HCT116 (cell line): ENCODE results near the gene FASN. TPM values are rescaled to one million over a fixed set of nuclear protein-coding genes. Genes with fewer than 3 reads are reported as not detected.

Source experiments
- ATAC-seq: fragments of 200-7000 bp; cut with Tn5 transposase; 2 replicates; pipeline ENCODE4 v1.9.1; 2020; ENCODE audit warnings: mild to moderate bottlenecking, moderate library complexity
- BruUV-seq: library from RNA; stranded (reverse); fragments of 400-500 nt; replicated peaks from 2 replicates; lab custom pipeline; 2021; lab: Mats Ljungman, UMichigan
- CTCF ChIA-PET: fragments of 300-600 bp; sonication (Branson Sonifier 250); formaldehyde crosslinking; loops from one replicate; lab custom pipeline; 2021; ENCODE audit warnings: antibody characterized with exemption; lab: Charles Lee
- POLR2A ChIA-PET: fragments of 300-600, 350-600 bp; sonication (Branson Sonifier 250); formaldehyde crosslinking; loops from one replicate; lab custom pipeline; 2021; ENCODE audit warnings: antibody characterized with exemption; lab: Charles Lee
- RAD21 ChIA-PET, 2 experiments: fragments of 300-600 bp; sonication (Branson Sonifier 250); formaldehyde crosslinking; loops; one replicate each; lab custom pipeline; 2023; ENCODE audit warnings: low total read pairs in 2 of 2; ENCODE audit not compliant: uncharacterized antibody in 2 of 2, unreplicated experiment in 2 of 2, low non-redundant PET in 1 of 2; lab: Charles Lee
- DNase-seq: peaks from one replicate; pipeline ENCODE4 v3.0.0-alpha.2; 2010; ENCODE audit warnings: low read depth, low spot score
- H2AFZ ChIP-seq: fragments of 200-600 bp; shearing (Covaris generic), sonication (generic); 2 replicates; pipeline ENCODE4 v1.6.1; 2017; ENCODE audit warnings: low read depth, mixed run types, mixed read lengths, antibody characterized with exemption, low read length; ENCODE audit not compliant: poor library complexity, severe bottlenecking
- H3K27ac ChIP-seq: 2 replicates; pipeline ENCODE4 v1.5.1; 2012; ENCODE audit warnings: low read depth, low read length
- H3K27me3 ChIP-seq: fragments of 200-600 bp; sonication (generic); 2 replicates; pipeline ENCODE4 v1.6.1; 2016; ENCODE audit warnings: mixed run types, low read length, mixed read lengths; ENCODE audit not compliant: insufficient read depth
- H3K36me3 ChIP-seq, 2 experiments: fragments of 200-500 bp in 1 of 2; fragments of 200-600 bp in 1 of 2; sonication (Bioruptor generic) in 1 of 2; sonication (generic) in 1 of 2; 2 replicates each; pipeline versions ENCODE4 v1.5.1 to v1.6.1; 2014 to 2016; ENCODE audit warnings: low read length in 2 of 2, inconsistent platforms in 1 of 2, mixed read lengths in 1 of 2, mixed run types in 1 of 2; ENCODE audit not compliant: insufficient read depth in 2 of 2, control insufficient read depth in 1 of 2
- H3K4me1 ChIP-seq, 2 experiments: fragments of 200-600 bp in 1 of 2; sonication (generic) in 1 of 2; 2 replicates each; pipeline versions ENCODE4 v1.5.1 to v1.6.1; 2012 to 2017; ENCODE audit warnings: low read length in 2 of 2, inconsistent platforms in 1 of 2, mild to moderate bottlenecking in 1 of 2, mixed read lengths in 1 of 2, mixed run types in 1 of 2, moderate library complexity in 1 of 2; ENCODE audit not compliant: insufficient read depth in 2 of 2, control insufficient read depth in 1 of 2
- H3K4me2 ChIP-seq: fragments of 200-600 bp; sonication (generic); 2 replicates; pipeline ENCODE4 v1.6.1; 2017; ENCODE audit warnings: mixed run types, low read length, mixed read lengths
- H3K4me3 ChIP-seq, 2 experiments: fragments of 200-600 bp in 1 of 2; sonication (generic) in 1 of 2; replicated peaks in 1 of 2; 2 replicates each; pipeline ENCODE4 v1.5.1; 2011 to 2016; ENCODE audit warnings: low read length in 2 of 2, control low read depth in 1 of 2, low read depth in 1 of 2, mild to moderate bottlenecking in 1 of 2, mixed read lengths in 1 of 2, mixed run types in 1 of 2
- H3K79me2 ChIP-seq: fragments of 200-600 bp; sonication (generic); 2 replicates; pipeline ENCODE4 v1.6.1; 2017; ENCODE audit warnings: mild to moderate bottlenecking, mixed run types, low read length, moderate library complexity, mixed read lengths; ENCODE audit not compliant: insufficient read depth
- H3K9ac ChIP-seq: fragments of 200-600 bp; sonication (generic); 2 replicates; pipeline ENCODE4 v1.6.1; 2016; ENCODE audit warnings: low read length, mixed read lengths
- H3K9me2 ChIP-seq: fragments of 200-600 bp; sonication (generic), shearing (Covaris generic); 2 replicates; pipeline ENCODE4 v1.6.1; 2017; ENCODE audit warnings: mixed run types, mild to moderate bottlenecking, moderate library complexity; ENCODE audit not compliant: insufficient read depth
- H3K9me3 ChIP-seq, 2 experiments: fragments of 200-500 bp in 1 of 2; fragments of 200-600 bp in 1 of 2; sonication (Bioruptor generic) in 1 of 2; sonication (generic) in 1 of 2; 2 replicates each; pipeline ENCODE4 v1.6.1; 2014 to 2017; ENCODE audit warnings: low read length in 2 of 2, mixed read lengths in 2 of 2, inconsistent platforms in 1 of 2, low read depth in 1 of 2, mild to moderate bottlenecking in 1 of 2, mixed run types in 1 of 2, moderate library complexity in 1 of 2; ENCODE audit not compliant: control insufficient read depth in 1 of 2, insufficient read depth in 1 of 2
- H4K20me1 ChIP-seq: fragments of 200-600 bp; sonication (generic), shearing (Covaris generic); 2 replicates; pipeline ENCODE4 v1.6.1; 2017; ENCODE audit warnings: mixed run types, mild to moderate bottlenecking, moderate library complexity; ENCODE audit not compliant: insufficient read depth
- EZH2 ChIP-seq: fragments of 200-600 bp; sonication (generic); IDR thresholded peaks from 2 replicates; pipeline ENCODE4 v1.6.1; 2017; ENCODE audit warnings: antibody characterized with exemption, mixed run types
- EZH2phosphoT487 ChIP-seq: fragments of 200-600 bp; IDR thresholded peaks from 2 replicates; pipeline ENCODE4 v1.6.1; 2018; ENCODE audit warnings: antibody characterized with exemption, borderline replicate concordance
- FOSL1 ChIP-seq: IDR thresholded peaks from 2 replicates; pipeline ENCODE4 v1.6.1; 2012; ENCODE audit warnings: low read depth
- JUND ChIP-seq: IDR thresholded peaks from 2 replicates; pipeline ENCODE4 v1.6.1; 2012
- POLR2AphosphoS5 ChIP-seq: IDR thresholded peaks from 2 replicates; pipeline ENCODE4 v1.6.1; 2011; ENCODE audit warnings: mild to moderate bottlenecking, low read depth, low read length, moderate library complexity
- RAD21 ChIP-seq: IDR thresholded peaks from 2 replicates; pipeline ENCODE4 v1.6.1; 2012; ENCODE audit warnings: low read depth, mild to moderate bottlenecking
- SIN3A ChIP-seq: IDR thresholded peaks from 2 replicates; pipeline ENCODE4 v1.6.1; 2012; ENCODE audit warnings: low read depth
- TCF7L2 ChIP-seq: IDR thresholded peaks from 2 replicates; pipeline ENCODE4 v1.7.0; 2011; ENCODE audit warnings: borderline replicate concordance, inconsistent platforms; ENCODE audit not compliant: insufficient read depth, insufficient read length; ENCODE audit errors: extremely low read depth
- ZFX ChIP-seq: fragments of 450-650 bp; IDR thresholded peaks from 2 replicates; pipeline ENCODE4 v1.6.1; 2017
- ZNF274 ChIP-seq: fragments of 200-500 bp; sonication (Bioruptor generic); IDR thresholded peaks from 2 replicates; pipeline ENCODE4 v1.6.1; 2014; ENCODE audit warnings: mild to moderate bottlenecking, low read depth, low read length, inconsistent platforms
- intact Hi-C: fragments of 100-400 bp; cut with micrococcal nuclease; formaldehyde crosslinking; loops from 2 replicates; pipeline ENCODE4 v1.10.0; 2022
- total RNA-seq: library from RNA; stranded (reverse); gene quantifications from one replicate; pipeline ENCODE4 v1.2.1, GENCODE V29; 2021; ENCODE audit not compliant: unreplicated experiment
- TF ChIP-seq, protein P1 (sequence below): IDR thresholded peaks from 2 replicates; pipeline ENCODE4 v1.6.1; 2012
- TF ChIP-seq, protein P2 (sequence below): IDR thresholded peaks from 2 replicates; pipeline ENCODE4 v1.6.1; 2011; ENCODE audit warnings: mild to moderate bottlenecking, low read length, moderate library complexity; ENCODE audit not compliant: insufficient replicate concordance; ENCODE audit errors: extremely low read depth

FASN gene
- total RNA-seq, 1 experiment from 2014 or later, result 754 TPM

DNA sequence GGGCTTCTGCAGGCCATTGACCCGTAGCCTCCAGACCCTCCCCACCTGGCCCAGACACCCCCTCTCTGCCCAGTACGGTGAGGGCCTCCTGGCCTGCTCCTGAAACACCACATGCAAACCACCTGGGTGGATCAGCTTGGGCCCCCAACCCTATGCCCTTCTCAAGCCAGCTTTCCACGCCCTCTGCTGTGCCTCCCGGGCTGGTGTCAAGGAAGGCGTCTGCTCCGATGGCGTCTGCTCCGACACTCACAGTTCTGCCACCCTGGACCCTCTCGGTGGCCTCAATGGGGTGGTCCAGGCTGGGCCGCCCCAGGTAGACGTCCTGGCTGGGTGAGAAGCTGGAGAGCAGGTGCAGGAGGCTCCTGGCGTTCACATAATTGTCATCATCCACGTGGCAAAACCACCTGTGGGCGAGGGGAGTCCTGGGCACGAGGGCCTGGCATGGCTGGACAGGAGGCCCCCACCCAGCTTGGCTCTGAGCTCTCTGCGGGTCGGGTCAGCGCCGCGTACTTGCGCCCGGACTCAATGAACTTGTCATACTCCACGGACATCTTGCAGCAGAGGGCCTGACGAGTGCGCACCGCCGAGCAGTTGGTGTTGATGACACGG is 47.8 kb downstream of the FASN start:
- H3K9me3 ChIP-seq, result no peaks in the 10 kb centered on the region
- peaks cover 41% of the 10 kb centered on the region for H3K79me2 ChIP-seq
- H3K27ac ChIP-seq, result peak overlapping the region; percentile 81
- RAD21 ChIA-PET, result no interaction called here
- intact Hi-C loops, result no loop called here
- peak overlapping the region; percentile 87 for H3K9ac ChIP-seq
- POLR2A ChIA-PET, result no interaction called here
- H3K9me2 ChIP-seq, result no peaks in the 10 kb centered on the region
- H3K36me3 ChIP-seq, result peaks cover 12 to 26% of the 10 kb centered on the region in 2 experiments; a peak in 2 of 4 replicates
- H3K4me2 ChIP-seq, result peak overlapping the region; percentile 100
- peak overlapping the region; percentile 94 to 99 for H3K4me3 ChIP-seq
- no peak for TF ChIP-seq JUND
- no peak for TF ChIP-seq EZH2
- TF ChIP-seq, protein P1, sequence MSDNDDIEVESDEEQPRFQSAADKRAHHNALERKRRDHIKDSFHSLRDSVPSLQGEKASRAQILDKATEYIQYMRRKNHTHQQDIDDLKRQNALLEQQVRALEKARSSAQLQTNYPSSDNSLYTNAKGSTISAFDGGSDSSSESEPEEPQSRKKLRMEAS, result no peak
- no peak for TF ChIP-seq ZNF274
- no peak for TF ChIP-seq EZH2phosphoT487
- no peak for TF ChIP-seq POLR2AphosphoS5
- TF ChIP-seq RAD21, result no peak
- no peak for TF ChIP-seq SIN3A
- TF ChIP-seq, protein P2, sequence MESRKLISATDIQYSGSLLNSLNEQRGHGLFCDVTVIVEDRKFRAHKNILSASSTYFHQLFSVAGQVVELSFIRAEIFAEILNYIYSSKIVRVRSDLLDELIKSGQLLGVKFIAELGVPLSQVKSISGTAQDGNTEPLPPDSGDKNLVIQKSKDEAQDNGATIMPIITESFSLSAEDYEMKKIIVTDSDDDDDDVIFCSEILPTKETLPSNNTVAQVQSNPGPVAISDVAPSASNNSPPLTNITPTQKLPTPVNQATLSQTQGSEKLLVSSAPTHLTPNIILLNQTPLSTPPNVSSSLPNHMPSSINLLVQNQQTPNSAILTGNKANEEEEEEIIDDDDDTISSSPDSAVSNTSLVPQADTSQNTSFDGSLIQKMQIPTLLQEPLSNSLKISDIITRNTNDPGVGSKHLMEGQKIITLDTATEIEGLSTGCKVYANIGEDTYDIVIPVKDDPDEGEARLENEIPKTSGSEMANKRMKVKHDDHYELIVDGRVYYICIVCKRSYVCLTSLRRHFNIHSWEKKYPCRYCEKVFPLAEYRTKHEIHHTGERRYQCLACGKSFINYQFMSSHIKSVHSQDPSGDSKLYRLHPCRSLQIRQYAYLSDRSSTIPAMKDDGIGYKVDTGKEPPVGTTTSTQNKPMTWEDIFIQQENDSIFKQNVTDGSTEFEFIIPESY, result no peak
- TF ChIP-seq FOSL1, result no peak
- no peak for TF ChIP-seq ZFX
- no peak for TF ChIP-seq TCF7L2
- TSS peak; percentile 37 for BruUV-seq
- H3K4me1 ChIP-seq, result peaks cover 13 to 27% of the 10 kb centered on the region in 2 experiments; a peak in 3 of 4 replicates
- ATAC-seq (no peak), DNase-seq (no peak)
- no peaks in the 10 kb centered on the region for H4K20me1 ChIP-seq
- no peaks in the 10 kb centered on the region for H3K27me3 ChIP-seq
- no peak overlapping the region for H2AFZ ChIP-seq
- CTCF ChIA-PET, result interaction anchor here (1.5 kb wide), 1 partner anchor 13 kb away, joined by 10 read pairs; the partner anchor contains the start of gene DCXR
